GM12874 (cell line): ENCODE data around the gene CUEDC2.

Experiments
- CTCF ChIP-seq: IDR thresholded peaks from 2 replicates; pipeline ENCODE4 v1.5.1; 2011; ENCODE audit warnings: low read depth, mild to moderate bottlenecking, control low read depth, low read length, moderate library complexity; ENCODE audit not compliant: insufficient read depth

CUEDC2 gene

GRCh38 chr10:102375250-102375649 is 57.1 kb downstream of the CUEDC2 start:
- no peak for TF ChIP-seq CTCF
